ENCODE data around the gene PGLYRP4.
"Not testable (repeated sequence)": the region's sequence is repeated elsewhere in the genome, so short reads cannot be mapped to it uniquely, and the experiment has no call there.

PGLYRP4 gene

GRCh38 chr1:153339802-153340201, 8.8 kb downstream of the PGLYRP4 start:
- no peak for FAIRE-seq
- DNase-seq (ENCODE audit: low spot score): no peak

GRCh38 chr1:153337980-153338853, 10.4 kb downstream of the PGLYRP4 start:
- FAIRE-seq: no peak
- no peak for DNase-seq (ENCODE audit: low spot score)

- DNase-seq (ENCODE audit: low spot score) (no peak), FAIRE-seq (no peak)
Observed at GRCh38 chr1:153336650-153337049, 12.0 kb downstream of the PGLYRP4 start.

GRCh38 chr1:153333902-153334301, 14.7 kb downstream of the PGLYRP4 start:
- FAIRE-seq (no peak), DNase-seq (ENCODE audit: low spot score) (no peak)

- FAIRE-seq (no peak), DNase-seq (ENCODE audit: low spot score) (no peak)
Observed at GRCh38 chr1:153324912-153325311, 23.7 kb downstream of the PGLYRP4 start.

- no peak for FAIRE-seq
Observed at GRCh38 chr1:153322568-153322967, 26.1 kb downstream of the PGLYRP4 start.

GRCh38 chr1:153318145-153318544, 30.5 kb downstream of the PGLYRP4 start:
- DNase-seq (ENCODE audit: low spot score); FAIRE-seq: not testable (repeated sequence)

More at GRCh38 chr1:153322568-153322967, 26.1 kb downstream of the PGLYRP4 start:
- no peak for DNase-seq (ENCODE audit: low spot score)

GRCh38 chr1:153316013-153316412, 32.6 kb downstream of the PGLYRP4 start:
- not testable (repeated sequence) for DNase-seq (ENCODE audit: low spot score); FAIRE-seq

- not testable (repeated sequence) for FAIRE-seq; DNase-seq (ENCODE audit: low spot score)
Observed at GRCh38 chr1:153314388-153314787, 34.3 kb downstream of the PGLYRP4 start.

- FAIRE-seq: no peak
- no peak for DNase-seq (ENCODE audit: low spot score)
Observed at GRCh38 chr1:153313288-153313687, 35.4 kb downstream of the PGLYRP4 start.

GRCh38 chr1:153312570-153313186, 36.0 kb downstream of the PGLYRP4 start, which contains the start of gene PGLYRP3:
PGLYRP3 (minus strand) TSS chr1:153312952; CDS start chr1:153310665, 2,287 bp downstream.
- FAIRE-seq: no peak
- DNase-seq (ENCODE audit: low spot score): no peak

GRCh38 chr1:153310526-153310925, 38.1 kb downstream of the PGLYRP4 start:
- FAIRE-seq: no peak
- DNase-seq (ENCODE audit: low spot score): no peak

- FAIRE-seq: no peak
Observed at GRCh38 chr1:153309441-153309840, 39.2 kb downstream of the PGLYRP4 start.

GRCh38 chr1:153308540-153308939, 40.1 kb downstream of the PGLYRP4 start:
- FAIRE-seq: no peak

More at GRCh38 chr1:153309441-153309840, 39.2 kb downstream of the PGLYRP4 start:
- no peak for DNase-seq (ENCODE audit: low spot score)

GRCh38 chr1:153307221-153307600, 41.4 kb downstream of the PGLYRP4 start:
- DNase-seq (ENCODE audit: low spot score) (no peak), FAIRE-seq (no peak)

More at GRCh38 chr1:153308540-153308939, 40.1 kb downstream of the PGLYRP4 start:
- no peak for DNase-seq (ENCODE audit: low spot score)

- FAIRE-seq: no peak
- DNase-seq (ENCODE audit: low spot score): no peak
Observed at GRCh38 chr1:153306303-153307220, 42.1 kb downstream of the PGLYRP4 start.

GRCh38 chr1:153305682-153306081, 43.0 kb downstream of the PGLYRP4 start:
- FAIRE-seq (no peak), DNase-seq (ENCODE audit: low spot score) (no peak)

- FAIRE-seq: no peak
- no peak for DNase-seq (ENCODE audit: low spot score)
Observed at GRCh38 chr1:153302308-153302707, 46.3 kb downstream of the PGLYRP4 start.

- DNase-seq (ENCODE audit: low spot score): no peak
Observed at GRCh38 chr1:153293851-153294250, 54.8 kb downstream of the PGLYRP4 start.

GRCh38 chr1:153293480-153293775, 55.2 kb downstream of the PGLYRP4 start:
- FAIRE-seq: no peak
- DNase-seq (ENCODE audit: low spot score): no peak

More at GRCh38 chr1:153293851-153294250, 54.8 kb downstream of the PGLYRP4 start:
- FAIRE-seq: no peak

- no peak for FAIRE-seq
- DNase-seq (ENCODE audit: low spot score): no peak
Observed at GRCh38 chr1:153292740-153293479, 55.7 kb downstream of the PGLYRP4 start.

Data from urothelium cell line (cell line).